Fibroblast of the aortic adventitia (primary cell): ENCODE measurements around the gene SDE2. TPM values are rescaled to one million over a fixed set of nuclear protein-coding genes. Genes with fewer than 3 reads are reported as not detected.
A peak's percentile ranks its signal among the peaks of the same experiment; 100 is the strongest.

Experiments used
- DNase-seq: peaks from one replicate; pipeline ENCODE4 v3.0.0-alpha.2; 2010; ENCODE audit warnings: low read depth
- H3K4me3 ChIP-seq: 2 replicates; pipeline ENCODE4 v1.5.1; 2011; ENCODE audit warnings: low read depth, mild to moderate bottlenecking, control low read depth, low read length, moderate library complexity
- CTCF ChIP-seq: IDR thresholded peaks from 2 replicates; pipeline ENCODE4 v1.5.1; 2011; ENCODE audit warnings: mild to moderate bottlenecking, low read length, control low read depth, inconsistent platforms; ENCODE audit not compliant: insufficient read depth
- total RNA-seq: library from RNA; depleted of rRNA; stranded (reverse); fragments of >200 nt; gene quantifications from 2 replicates; pipeline ENCODE4 v1.2.3, GENCODE V29; 2012; ENCODE audit warnings: low replicate concordance

The SDE2 gene
- total RNA-seq, result 21.6 and 26.2 TPM in 2 replicates

DNA sequence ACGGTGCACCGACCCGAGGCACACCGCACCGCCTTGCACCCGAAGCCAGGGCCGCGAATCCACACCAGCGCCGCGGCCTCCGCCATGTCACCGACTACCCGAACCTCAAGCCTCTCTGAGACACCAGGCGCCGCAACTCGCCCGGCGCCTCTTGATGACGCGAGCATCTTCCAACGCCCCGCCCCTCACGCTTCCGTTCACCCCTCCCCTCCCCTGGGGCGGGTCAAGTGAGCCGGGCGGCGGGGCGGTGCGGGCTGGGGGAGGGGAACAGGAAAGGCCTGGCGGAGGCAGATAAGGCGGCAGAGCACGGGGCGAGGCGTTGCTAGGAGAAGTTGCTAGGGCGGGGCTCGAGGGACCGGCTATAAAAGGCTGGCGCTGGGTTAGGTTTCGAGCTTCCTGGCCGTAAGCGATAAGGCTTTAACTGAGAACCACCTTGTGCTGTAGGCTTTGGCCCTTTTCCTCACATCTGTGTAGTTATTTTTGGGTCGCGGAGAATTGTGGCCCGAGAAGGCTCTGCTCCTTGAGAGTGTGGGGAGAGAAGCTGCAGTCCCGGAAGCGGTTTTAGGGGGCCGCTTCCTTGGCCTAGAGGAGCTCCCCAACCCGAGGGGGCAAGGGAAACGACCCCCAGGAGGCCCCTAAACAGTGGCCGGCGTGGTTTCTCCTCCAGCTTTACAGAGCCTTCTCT is at the start of gene SDE2:
TSS of gene SDE2 (minus strand) at position 117 of the 685 bp plus-strand sequence. CDS start at position 86, 31 bp downstream.
- no peak for TF ChIP-seq CTCF
- H3K4me3 ChIP-seq, result peak within 1 kb of the TSS; percentile 96
- peak; percentile 99 for DNase-seq

DNA sequence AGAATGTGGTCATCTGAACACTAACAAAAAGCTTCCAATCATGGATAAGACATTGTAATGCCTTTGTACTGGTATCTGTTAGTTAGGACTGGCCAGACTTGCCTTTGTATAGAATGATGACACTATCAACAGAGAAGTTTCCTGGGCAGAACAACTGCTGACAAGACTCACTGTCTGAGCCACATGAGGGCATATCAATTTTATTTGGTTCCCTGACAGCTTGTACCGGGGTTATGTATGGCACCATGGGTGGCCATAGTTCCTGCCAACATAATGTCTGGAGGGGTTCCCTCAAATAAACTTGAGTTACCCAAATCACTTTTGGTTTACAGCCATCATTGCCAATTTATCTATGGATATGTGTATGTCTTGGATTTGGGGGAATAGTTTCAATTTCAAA is 49.7 kb upstream of the SDE2 start:
- no peak overlapping the region for H3K4me3 ChIP-seq
- DNase-seq, result no peak
- no peak for TF ChIP-seq CTCF

DNA sequence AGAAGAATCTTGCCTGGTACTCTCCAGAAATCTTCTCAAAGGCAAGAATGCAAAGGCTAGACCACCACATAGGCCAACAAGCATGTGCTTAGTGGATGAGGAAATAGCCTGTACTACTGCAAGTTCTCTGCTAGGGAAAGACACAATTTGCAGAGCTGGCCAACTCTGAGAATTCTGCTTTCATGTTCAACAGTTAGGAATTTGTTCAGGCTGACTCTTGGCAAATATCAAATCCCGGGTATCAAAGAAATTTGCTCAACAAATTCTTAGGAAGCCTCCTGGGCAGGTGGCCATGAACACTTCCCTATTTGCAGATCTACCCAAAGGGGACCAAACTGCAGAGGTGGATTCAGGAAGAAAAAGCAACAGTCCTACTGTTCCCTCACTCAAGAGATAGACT is 48.4 kb upstream of the SDE2 start:
- peak; percentile 94 for DNase-seq
- TF ChIP-seq CTCF, result no peak
- no peak overlapping the region for H3K4me3 ChIP-seq

- H3K4me3 ChIP-seq, result no peak overlapping the region
- no peak for TF ChIP-seq CTCF
- peak; percentile 83 for DNase-seq
Measured at GRCh38 chr1:226046240-226046639, 47.1 kb upstream of the SDE2 start.

DNA sequence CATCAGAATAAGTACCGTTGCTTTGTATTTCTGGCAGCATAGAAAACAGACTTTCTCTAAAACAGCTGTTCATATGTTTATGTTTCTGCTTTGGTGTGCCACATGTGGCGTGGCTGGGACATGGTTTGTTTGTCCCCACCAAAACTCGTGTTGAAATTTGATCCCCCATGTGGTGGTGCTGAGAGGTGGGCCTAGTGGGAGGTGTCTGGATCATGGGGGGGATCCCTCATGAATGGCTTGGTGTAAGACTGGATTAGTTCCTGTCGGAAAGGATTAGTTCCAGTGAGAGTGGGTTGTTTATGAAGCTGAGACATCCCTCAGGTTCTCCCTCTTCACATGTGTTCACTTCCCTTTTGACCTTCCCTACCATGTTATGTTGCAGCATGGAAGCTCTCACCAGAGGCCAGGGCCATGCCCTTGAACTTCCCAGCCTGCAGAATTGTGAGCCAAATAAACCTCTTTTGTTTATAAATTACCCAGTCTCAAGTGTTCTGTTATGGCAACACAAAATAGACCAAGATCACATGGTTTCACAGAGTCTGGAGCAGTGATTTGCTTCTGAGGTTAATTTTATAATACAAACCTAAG is 45.5 kb upstream of the SDE2 start:
- TF ChIP-seq CTCF, result no peak
- no peak for DNase-seq
- H3K4me3 ChIP-seq, result no peak overlapping the region

- TF ChIP-seq CTCF, result no peak
- DNase-seq, result no peak
- no peak overlapping the region for H3K4me3 ChIP-seq
Measured at GRCh38 chr1:226041419-226041818, 42.3 kb upstream of the SDE2 start.
